GM04504 (cell line): Measurements from ENCODE around the gene METAP1D.
"Not testable (repeated sequence)": the region's sequence is repeated elsewhere in the genome, so short reads cannot be mapped to it uniquely, and the experiment has no call there.

Experiments
- DNase-seq: peaks from one replicate; pipeline ENCODE4 v3.0.0-alpha.2; 2012; ENCODE audit warnings: low read depth

METAP1D gene

GRCh38 chr2:171997031-171997430 lies 2.7 kb upstream of the METAP1D start:
- not testable (repeated sequence) for DNase-seq

GRCh38 chr2:171999161-171999560 lies 592 bp upstream of the METAP1D start:
- no peak for DNase-seq

- DNase-seq, result no peak
These were observed 1.1 kb downstream of the METAP1D start for GRCh38 chr2:172000696-172001361.

- DNase-seq, result no peak
These were observed 7.6 kb downstream of the METAP1D start for GRCh38 chr2:172007372-172007771.

- DNase-seq, result no peak
These were observed 10.1 kb downstream of the METAP1D start for GRCh38 chr2:172009823-172010222.

GRCh38 chr2:172011812-172012575 lies 12.2 kb downstream of the METAP1D start:
- no peak for DNase-seq

- no peak for DNase-seq
These were observed 13.1 kb downstream of the METAP1D start for GRCh38 chr2:172012677-172013391.

- DNase-seq, result no peak
These were observed 13.6 kb downstream of the METAP1D start for GRCh38 chr2:172013396-172013795.

GRCh38 chr2:172021074-172021931 lies 21.6 kb downstream of the METAP1D start:
- no peak for DNase-seq

- peak; percentile 40 for DNase-seq
These were observed 22.2 kb downstream of the METAP1D start for GRCh38 chr2:172021955-172022354.

GRCh38 chr2:172031536-172031935 lies 31.8 kb downstream of the METAP1D start:
- no peak for DNase-seq

GRCh38 chr2:172038121-172038520 lies 38.4 kb downstream of the METAP1D start:
- DNase-seq, result no peak

GRCh38 chr2:172038604-172039003 lies 38.9 kb downstream of the METAP1D start:
- DNase-seq, result peak; percentile 93

GRCh38 chr2:172039011-172039704 lies 39.4 kb downstream of the METAP1D start:
- no peak for DNase-seq

GRCh38 chr2:172040311-172040710 lies 40.6 kb downstream of the METAP1D start:
- no peak for DNase-seq

GRCh38 chr2:172046080-172046678 lies 46.4 kb downstream of the METAP1D start:
- DNase-seq, result no peak

GRCh38 chr2:172046866-172047565 lies 47.3 kb downstream of the METAP1D start:
- DNase-seq, result no peak

- no peak for DNase-seq
These were observed 48.1 kb downstream of the METAP1D start for GRCh38 chr2:172047566-172048507.
